ENCODE data around the gene HOMER1. TPM values are rescaled to one million over a fixed set of nuclear protein-coding genes. Genes with fewer than 3 reads are reported as not detected.
A peak's percentile ranks its signal among the peaks of the same experiment; 100 is the strongest.

HOMER1 gene
- total and polyA plus RNA-seq, 9 of the 15 experiments (the other 6 are each of a cell fraction or from before 2014, with no cell fraction given) = 6.3 to 39.9 (median 9.9) TPM

- TF ChIP-seq ATF3 (IDR thresholded peaks at IDR 0.05) (peak; percentile 63), ATF3 (CRISPR knock-in tag; conservative IDR thresholded peaks at IDR 0.05) (no peak), RBBP5 (IDR thresholded peaks at IDR 0.05; ENCODE audit: borderline replicate concordance, insufficient read depth, low read length, poor library complexity, severe bottlenecking) (no peak), ZBED1 (IDR thresholded peaks at IDR 0.05) (no peak)
These were observed 47.0 kb upstream of the HOMER1 start (continued) for GRCh38 chr5:79560771-79561524.

- Histone ChIP-seq H3K4me2 (ENCODE audit: insufficient read depth, low read length) (no peak overlapping the region), H3K27ac (ENCODE audit: extremely low read depth, low read depth, low read length) (no peak overlapping the region), H3K9me1 (ENCODE audit: control insufficient read depth, insufficient read depth, low read length) (no peaks in the 10 kb centered on the region), H3K4me1 (replicated peaks in 1 of 2; ENCODE audit: control insufficient read depth in 2 of 2, insufficient read depth in 2 of 2, low read length in 2 of 2) (no peaks in the 10 kb centered on the region), H3K79me2 (ENCODE audit: control insufficient read depth, insufficient read depth, low read length) (no peaks in the 10 kb centered on the region), H3K4me3 (no peak overlapping the region), H2AFZ (ENCODE audit: low read depth, low read length) (0 out of 2 replicates have a peak overlapping the region, but pooled peaks have one; percentile 24), H3K36me3 (ENCODE audit: control insufficient read depth, insufficient read depth, low read length) (no peaks in the 10 kb centered on the region), H3K9ac (ENCODE audit: insufficient read depth in 1 of 2, low read depth in 2 of 2, low read length in 2 of 2) (no peak overlapping the region), H4K20me1 (replicated peaks; ENCODE audit: control insufficient read depth, insufficient read depth, low read length) (no peaks in the 10 kb centered on the region), H3K27me3 (ENCODE audit: control insufficient read depth in 2 of 2, insufficient read depth in 2 of 2, low read length in 2 of 2) (no peaks in the 10 kb centered on the region), H3K9me3 (replicated peaks; ENCODE audit: control insufficient read depth, insufficient read depth, low read depth, low read length) (no peaks in the 10 kb centered on the region)
- FAIRE-seq = peak; percentile 73
- TF ChIP-seq SLC30A9 (CRISPR knock-in tag; IDR thresholded peaks at IDR 0.05) (no peak), TAF9B (IDR thresholded peaks at IDR 0.05; ENCODE audit: partially characterized antibody) (no peak), ZBTB12 (CRISPR knock-in tag; IDR thresholded peaks at IDR 0.05) (no peak), ZNF444 (CRISPR knock-in tag; IDR thresholded peaks at IDR 0.05) (no peak), POLR2AphosphoS2 (IDR thresholded peaks at IDR 0.05; ENCODE audit: low read length) (no peak), ZBTB7A (IDR thresholded peaks at IDR 0.05; ENCODE audit: borderline replicate concordance, control insufficient read depth, low read depth, low read length) (no peak), MTA1 (IDR thresholded peaks at IDR 0.05; ENCODE audit: borderline replicate concordance) (no peak)
- CTCF ChIA-PET (ENCODE audit: low intra/inter-chr PET ratio) = no interaction called here
- BruUV-seq (replicated peaks) = no TSS peak
- no peak for DNase-seq (ENCODE audit: extremely low read depth in 1 of 4, low spot score in 3 of 4)
- POLR2A ChIA-PET = no interaction called here
- intact Hi-C loops (cut with micrococcal nuclease) (no loop called here), in situ Hi-C loops (cut with MboI) (no loop called here)
- WGBS (ENCODE audit: insufficient coverage, low coverage, missing lambda C conversion rate) = 62% methylated on average over 3 of the region's 3 CpGs
- ATAC-seq = no peak
These were observed 41.5 kb upstream of the HOMER1 start for GRCh38 chr5:79555418-79555817.
